ENCODE measurements around the gene ARID3B.
"Not testable (repeated sequence)": the region's sequence is repeated elsewhere in the genome, so short reads cannot be mapped to it uniquely, and the experiment has no call there.

ARID3B gene

GRCh38 chr15:74620636-74621545 is 79.9 kb downstream of the ARID3B start:
- DNase-seq (ENCODE audit: low read depth), result peak; percentile 51

DNA sequence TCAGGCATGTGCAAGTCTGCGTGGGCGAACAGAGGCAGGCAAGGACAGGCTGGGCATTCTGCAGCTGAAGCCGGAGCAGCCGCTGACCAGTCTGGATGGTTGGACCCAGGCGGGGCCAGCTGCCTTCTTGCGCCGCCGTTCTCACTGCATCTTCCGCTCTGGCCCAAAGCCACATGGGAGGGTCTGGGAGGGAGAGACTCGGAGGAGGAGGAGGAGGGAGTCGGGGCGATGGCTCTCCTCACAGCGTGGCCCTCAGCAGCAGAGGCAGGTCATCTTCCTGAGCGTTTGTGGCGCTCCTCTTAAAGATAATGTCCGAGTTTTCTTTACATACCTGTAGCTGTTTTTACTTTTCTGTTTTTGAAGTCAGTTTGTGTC is 80.5 kb downstream of the ARID3B start:
- DNase-seq (ENCODE audit: low read depth), result no peak

- DNase-seq (ENCODE audit: low read depth), result no peak
Measured at GRCh38 chr15:74621936-74622335, 80.9 kb downstream of the ARID3B start.

DNA sequence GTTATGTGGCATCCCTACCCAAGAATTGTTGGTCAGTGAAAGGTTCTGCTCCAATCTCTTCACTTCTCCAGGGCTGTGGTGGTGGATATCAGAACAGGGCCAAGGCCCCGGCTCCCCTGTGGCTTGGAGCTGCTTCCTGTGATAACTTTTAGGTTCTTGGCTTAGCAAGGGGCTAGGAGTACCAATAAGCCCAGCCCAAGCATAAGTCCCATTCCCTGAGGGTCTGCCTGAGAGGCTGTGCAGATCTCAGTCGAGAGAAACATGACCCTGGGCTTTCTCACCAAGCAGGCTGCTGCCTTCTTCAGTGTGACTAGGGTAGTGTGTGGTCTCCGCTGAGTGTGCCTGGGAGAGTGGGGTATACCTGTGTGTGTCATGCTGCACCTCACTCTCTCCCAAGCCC is 81.7 kb downstream of the ARID3B start:
- DNase-seq (ENCODE audit: low read depth), result no peak

DNA sequence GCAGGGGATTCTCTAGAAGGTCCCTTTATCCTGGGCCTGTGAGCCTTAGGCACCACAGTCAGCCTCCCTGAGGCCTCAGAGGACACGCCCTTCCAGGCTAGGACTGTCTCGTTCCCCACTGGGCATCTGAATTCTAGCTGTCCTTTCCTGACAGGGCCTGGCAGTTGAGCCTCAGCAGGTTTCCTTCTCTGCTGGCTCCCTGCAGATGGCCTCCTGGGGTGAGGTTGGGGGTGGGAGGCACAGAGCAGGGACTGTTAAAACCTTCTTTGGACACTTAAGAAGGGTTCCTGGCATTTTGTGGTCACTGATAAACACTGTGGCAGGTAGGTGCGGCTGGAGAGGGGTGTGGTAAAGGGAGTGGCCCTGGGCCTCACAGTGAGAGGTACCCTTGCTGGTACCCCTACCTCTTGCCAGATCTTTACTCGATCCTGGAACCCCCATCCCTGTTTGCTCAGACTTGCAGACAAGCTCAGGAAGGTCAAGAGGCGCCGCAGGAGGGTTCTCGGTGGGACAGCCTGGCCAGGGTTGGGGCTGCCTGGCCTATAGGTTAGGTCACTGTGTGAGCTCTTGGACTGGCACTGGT is 83.1 kb downstream of the ARID3B start:
- no peak for DNase-seq (ENCODE audit: low read depth)

- no peak for DNase-seq (ENCODE audit: low read depth)
Measured at GRCh38 chr15:74625693-74626092, 84.7 kb downstream of the ARID3B start.

DNA sequence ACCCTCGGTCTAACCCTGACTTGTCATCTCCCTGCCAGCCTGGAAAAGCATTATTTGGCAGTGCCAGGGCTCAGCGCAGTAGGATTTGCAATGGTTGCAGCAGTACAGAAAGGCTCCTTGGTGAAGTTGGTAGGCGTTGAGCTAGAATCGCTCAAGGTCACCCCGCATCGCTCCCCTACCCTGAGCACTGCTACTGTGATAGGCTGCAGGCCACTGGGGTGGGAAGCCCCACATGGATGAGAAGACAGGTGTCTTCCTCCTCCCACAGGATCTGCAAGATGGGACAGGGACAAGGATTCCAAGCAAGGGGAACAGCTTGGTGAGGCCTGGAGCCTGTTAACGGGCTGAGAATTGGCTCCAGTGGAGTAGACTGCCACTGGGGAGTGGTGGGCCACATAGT is 85.3 kb downstream of the ARID3B start:
- no peak for DNase-seq (ENCODE audit: low read depth)

DNA sequence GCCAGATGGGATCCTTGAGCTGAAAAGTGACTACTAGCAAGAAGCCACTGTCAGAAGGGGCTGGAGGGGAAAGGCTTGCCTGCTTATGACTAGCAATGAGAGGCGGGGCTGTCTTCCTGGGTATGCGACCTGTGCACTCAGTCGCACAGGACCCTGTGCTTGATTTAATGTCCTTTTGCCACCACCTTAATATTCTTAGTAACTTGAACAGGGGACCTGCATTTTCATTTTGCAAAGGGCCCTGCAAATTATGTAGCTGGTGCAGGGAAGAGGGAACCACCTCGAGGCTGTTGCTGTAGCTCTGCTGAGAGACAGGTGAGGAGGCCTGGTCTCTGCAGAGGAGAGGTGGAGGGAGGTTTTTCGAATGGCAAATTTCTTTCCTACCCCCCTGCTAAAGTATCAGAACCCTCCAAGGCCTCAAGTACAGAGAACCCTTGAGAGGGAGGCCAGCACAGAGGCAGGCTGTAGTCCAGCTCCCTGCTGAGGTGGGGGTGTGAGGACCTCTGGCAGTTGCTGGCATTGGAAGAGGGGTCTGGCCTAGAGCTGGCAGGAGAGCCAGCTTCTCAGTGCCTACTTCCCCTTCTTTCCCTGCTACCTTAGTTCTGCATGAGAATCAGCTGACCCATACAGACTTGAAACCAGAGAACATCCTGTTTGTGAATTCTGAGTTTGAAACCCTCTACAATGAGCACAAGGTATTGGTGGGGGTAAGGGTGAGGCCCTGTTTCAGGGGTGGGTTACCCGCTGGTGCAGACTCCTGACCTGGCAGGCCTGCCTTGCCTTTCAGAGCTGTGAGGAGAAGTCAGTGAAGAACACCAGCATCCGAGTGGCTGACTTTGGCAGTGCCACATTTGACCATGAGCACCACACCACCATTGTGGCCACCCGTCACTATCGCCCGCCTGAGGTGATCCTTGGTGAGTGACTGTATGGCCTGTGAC is 86.0 kb downstream of the ARID3B start:
- DNase-seq (ENCODE audit: low read depth), result no peak

DNA sequence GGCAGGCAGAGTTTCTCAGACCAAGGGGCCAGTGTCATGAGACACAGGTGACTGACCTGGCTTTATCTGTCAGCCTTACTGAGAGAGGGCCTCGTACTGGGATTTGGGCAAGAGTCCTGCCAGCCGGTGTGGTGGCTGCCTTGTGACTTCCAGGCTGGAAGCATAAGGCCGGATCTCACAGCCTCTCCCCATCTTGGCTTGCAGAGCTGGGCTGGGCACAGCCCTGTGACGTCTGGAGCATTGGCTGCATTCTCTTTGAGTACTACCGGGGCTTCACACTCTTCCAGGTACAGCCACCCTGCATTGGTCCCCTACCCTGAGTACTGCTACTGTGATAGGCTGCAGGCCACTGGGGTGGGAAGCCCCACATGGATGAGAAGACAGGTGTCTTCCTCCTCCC is 86.7 kb downstream of the ARID3B start:
- DNase-seq (ENCODE audit: low read depth), result no peak

DNA sequence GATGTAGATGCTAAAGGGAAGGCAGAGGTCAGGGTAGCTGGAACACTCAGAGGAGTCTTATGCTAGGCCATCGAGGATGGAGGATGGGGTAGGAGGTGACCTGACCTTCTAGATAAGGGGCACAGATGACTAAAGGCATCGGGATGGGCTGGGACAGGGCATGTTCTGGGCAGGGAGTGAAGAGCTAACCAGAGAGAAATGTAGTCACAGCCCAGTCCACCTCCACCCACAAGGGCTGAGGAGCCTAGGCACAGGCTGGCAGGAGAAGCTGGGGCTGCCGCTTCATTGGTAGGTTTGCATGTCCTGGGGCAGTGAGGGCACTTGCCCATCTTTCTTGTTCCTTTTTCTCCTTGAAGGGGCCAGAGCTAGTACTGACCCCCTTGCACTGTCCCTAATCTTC is 87.2 kb downstream of the ARID3B start:
- DNase-seq (ENCODE audit: low read depth), result no peak

DNA sequence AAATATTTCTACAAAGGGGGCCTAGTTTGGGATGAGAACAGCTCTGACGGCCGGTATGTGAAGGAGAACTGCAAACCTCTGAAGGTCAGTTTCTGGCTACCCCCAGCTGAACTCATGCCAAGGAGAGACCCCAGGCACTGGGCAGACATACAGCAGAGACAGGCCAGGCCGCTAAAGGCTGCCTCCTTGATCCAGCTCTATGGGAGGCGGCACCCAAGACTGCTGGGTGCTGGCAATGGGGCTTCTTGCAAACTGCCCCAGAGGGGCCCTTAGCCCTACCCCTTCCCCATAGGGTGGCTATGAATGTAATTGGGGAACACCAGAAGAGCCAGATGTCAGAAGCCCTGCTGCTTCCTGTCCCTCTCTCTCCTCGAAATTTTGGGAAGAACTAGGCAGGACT is 87.9 kb downstream of the ARID3B start:
- no peak for DNase-seq (ENCODE audit: low read depth)

- DNase-seq (ENCODE audit: low read depth), result not testable (repeated sequence)
Measured at GRCh38 chr15:74629696-74630095, 88.7 kb downstream of the ARID3B start.

GRCh38 chr15:74630284-74631086 is 89.5 kb downstream of the ARID3B start:
- DNase-seq (ENCODE audit: low read depth), result no peak

DNA sequence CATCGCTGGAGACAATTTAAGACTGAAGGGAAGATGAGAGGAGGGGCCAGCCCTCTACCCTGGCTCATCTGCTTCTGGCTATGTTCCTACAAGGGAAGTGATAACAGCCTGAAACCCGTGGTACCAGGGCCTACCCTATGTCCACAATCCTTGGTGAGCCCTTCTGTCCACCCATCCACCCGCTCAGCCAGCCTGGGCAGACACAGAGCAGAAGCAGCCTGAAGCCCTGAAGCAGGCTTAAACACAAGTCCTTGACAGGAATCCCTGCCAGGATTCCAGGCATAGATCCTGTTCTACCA is 90.0 kb downstream of the ARID3B start:
- no peak for DNase-seq (ENCODE audit: low read depth)

DNA sequence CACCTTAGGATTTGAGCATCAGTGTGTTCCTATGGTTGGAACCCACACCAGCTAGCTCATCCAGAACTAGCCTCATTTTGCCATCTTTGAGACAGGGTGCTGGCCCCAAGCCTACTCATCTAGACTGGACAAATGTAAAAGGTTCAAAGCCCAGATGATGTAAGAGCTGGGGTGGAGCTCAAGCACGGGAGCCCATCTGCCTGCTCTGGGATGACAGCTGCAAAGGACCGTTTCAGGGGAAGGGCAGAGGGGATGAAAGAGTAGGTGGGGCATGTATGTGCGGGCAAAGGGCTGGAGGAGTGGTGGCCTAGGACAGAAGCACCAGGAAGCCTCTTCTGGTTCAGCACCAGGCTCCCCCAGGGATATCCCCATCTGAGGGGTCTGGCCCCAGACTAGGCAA is 90.4 kb downstream of the ARID3B start:
- no peak for DNase-seq (ENCODE audit: low read depth)

GRCh38 chr15:74631935-74632560 is 91.0 kb downstream of the ARID3B start:
- no peak for DNase-seq (ENCODE audit: low read depth)

- no peak for DNase-seq (ENCODE audit: low read depth)
Measured at GRCh38 chr15:74632601-74633000, 91.6 kb downstream of the ARID3B start.

- no peak for DNase-seq (ENCODE audit: low read depth)
Measured at GRCh38 chr15:74633781-74634180, 92.8 kb downstream of the ARID3B start.

DNA sequence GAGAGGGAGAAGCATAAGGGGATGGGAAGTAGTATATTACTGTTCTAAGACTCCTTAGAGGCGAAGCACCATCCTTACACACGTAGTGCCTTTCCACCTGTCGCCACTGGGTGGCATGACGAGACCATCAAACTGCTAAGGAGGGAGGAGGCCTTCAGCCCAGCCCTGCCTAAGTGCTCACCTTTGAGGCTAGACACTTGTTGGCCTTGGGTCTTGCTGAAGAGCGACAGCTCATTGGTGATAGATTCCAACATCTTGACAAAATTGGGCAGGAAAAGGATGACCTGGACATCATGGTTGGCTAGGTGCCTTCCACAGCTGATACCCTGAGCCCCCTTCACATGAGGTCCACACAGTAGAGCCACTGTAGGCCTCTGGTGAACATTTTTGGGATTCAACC is 94.2 kb downstream of the ARID3B start:
- DNase-seq (ENCODE audit: low read depth), result no peak

- DNase-seq (ENCODE audit: low read depth), result no peak
Measured at GRCh38 chr15:74636984-74637383, 96.0 kb downstream of the ARID3B start.

- DNase-seq (ENCODE audit: low read depth), result no peak
Measured at GRCh38 chr15:74641151-74641550, 100.1 kb downstream of the ARID3B start.

- DNase-seq (ENCODE audit: low read depth), result no peak
Measured at GRCh38 chr15:74642348-74642733, 101.3 kb downstream of the ARID3B start.
